HEK293 (cell line): Measurements from ENCODE around the gene SLFN5.
A peak's percentile ranks its signal among the peaks of the same experiment; 100 is the strongest.

Experiments
- BCL11B ChIP-seq: fragments of 450-650 bp; formaldehyde crosslinking; IDR thresholded peaks from 2 replicates; pipeline ENCODE4 v1.5.1; 2016; ENCODE audit warnings: low read depth, missing biosample characterization, missing genetic modification characterization
- GLI2 ChIP-seq: fragments of 450-650 bp; formaldehyde crosslinking; IDR thresholded peaks from 2 replicates; pipeline ENCODE4; 2017; ENCODE audit warnings: missing biosample characterization, missing genetic modification characterization, low read depth, borderline replicate concordance
- GLI4 ChIP-seq: fragments of 450-650 bp; formaldehyde crosslinking; IDR thresholded peaks from 2 replicates; pipeline ENCODE4 v1.5.1; 2016; ENCODE audit warnings: missing biosample characterization, missing genetic modification characterization
- KLF9 ChIP-seq: fragments of 450-650 bp; formaldehyde crosslinking; IDR thresholded peaks from 2 replicates; pipeline ENCODE4 v1.5.1; 2016; ENCODE audit warnings: missing biosample characterization, missing genetic modification characterization, low read depth
- OVOL3 ChIP-seq: fragments of 450-650 bp; formaldehyde crosslinking; IDR thresholded peaks from 2 replicates; pipeline ENCODE4 v1.5.1; 2016; ENCODE audit warnings: missing biosample characterization, missing genetic modification characterization
- SALL2 ChIP-seq: fragments of 450-650 bp; formaldehyde crosslinking; IDR thresholded peaks from 2 replicates; pipeline ENCODE4 v1.5.0; 2017; ENCODE audit warnings: missing biosample characterization, mild to moderate bottlenecking, missing genetic modification characterization, borderline replicate concordance
- YY1 ChIP-seq: fragments of 450-650 bp; formaldehyde crosslinking; IDR thresholded peaks from 2 replicates; pipeline ENCODE4 v1.5.1; 2018; ENCODE audit warnings: missing biosample characterization, missing genetic modification characterization
- ZBTB1 ChIP-seq: fragments of 450-650 bp; formaldehyde crosslinking; IDR thresholded peaks from 2 replicates; pipeline ENCODE4 v1.5.1; 2016; ENCODE audit warnings: missing biosample characterization, missing genetic modification characterization
- ZBTB44 ChIP-seq: fragments of 450-650 bp; IDR thresholded peaks from 2 replicates; pipeline ENCODE4 v1.5.1; 2018; ENCODE audit warnings: missing biosample characterization, mild to moderate bottlenecking, missing genetic modification characterization
- ZBTB48 ChIP-seq: fragments of 450-650 bp; formaldehyde crosslinking; IDR thresholded peaks from 2 replicates; pipeline ENCODE4 v1.5.1; 2016; ENCODE audit warnings: missing biosample characterization, missing genetic modification characterization
- ZBTB8A ChIP-seq: fragments of 450-650 bp; formaldehyde crosslinking; IDR thresholded peaks from 2 replicates; pipeline ENCODE4 v1.5.1; 2016; ENCODE audit warnings: missing biosample characterization, missing genetic modification characterization
- ZFP41 ChIP-seq: fragments of 450-650 bp; formaldehyde crosslinking; IDR thresholded peaks from 2 replicates; pipeline ENCODE4 v1.5.1; 2016; ENCODE audit warnings: missing biosample characterization, missing genetic modification characterization, borderline replicate concordance
- ZNF10 ChIP-seq: fragments of 450-650 bp; formaldehyde crosslinking; IDR thresholded peaks from 2 replicates; pipeline ENCODE4 v1.5.1; 2017; ENCODE audit warnings: missing biosample characterization, missing genetic modification characterization
- ZNF174 ChIP-seq: fragments of 450-650 bp; formaldehyde crosslinking; IDR thresholded peaks from 2 replicates; pipeline ENCODE4 v1.5.0; 2017; ENCODE audit warnings: missing biosample characterization, mild to moderate bottlenecking, missing genetic modification characterization
- ZNF37A ChIP-seq: fragments of 450-650 bp; IDR thresholded peaks from 2 replicates; pipeline ENCODE4 v1.5.1; 2018; ENCODE audit warnings: missing biosample characterization, missing genetic modification characterization
- ZNF391 ChIP-seq: fragments of 450-650 bp; formaldehyde crosslinking; IDR thresholded peaks from 2 replicates; pipeline ENCODE4 v1.5.1; 2016; ENCODE audit warnings: low read depth, missing biosample characterization, missing genetic modification characterization, borderline replicate concordance
- ZNF394 ChIP-seq: fragments of 450-650 bp; formaldehyde crosslinking; IDR thresholded peaks from 2 replicates; pipeline ENCODE4 v1.5.1; 2016; ENCODE audit warnings: missing biosample characterization, missing genetic modification characterization, mild to moderate bottlenecking, moderate library complexity, borderline replicate concordance
- ZNF549 ChIP-seq: fragments of 450-650 bp; IDR thresholded peaks from 2 replicates; pipeline ENCODE4 v1.5.1; 2018; ENCODE audit warnings: missing biosample characterization, missing genetic modification characterization, mild to moderate bottlenecking, inconsistent platforms, moderate library complexity
- ZNF560 ChIP-seq: fragments of 450-650 bp; formaldehyde crosslinking; IDR thresholded peaks from 2 replicates; pipeline ENCODE4 v1.5.1; 2017; ENCODE audit warnings: missing biosample characterization, missing genetic modification characterization, borderline replicate concordance
- ZNF654 ChIP-seq: fragments of 450-650 bp; formaldehyde crosslinking; IDR thresholded peaks from 2 replicates; pipeline ENCODE4 v1.5.1; 2016; ENCODE audit warnings: low read depth, missing biosample characterization, missing genetic modification characterization
- ZNF76 ChIP-seq: fragments of 450-650 bp; formaldehyde crosslinking; IDR thresholded peaks from 2 replicates; pipeline ENCODE4; 2016; ENCODE audit warnings: low read depth, missing biosample characterization, missing genetic modification characterization, borderline replicate concordance
- ZNF792 ChIP-seq: fragments of 450-650 bp; formaldehyde crosslinking; IDR thresholded peaks from 2 replicates; pipeline ENCODE4 v1.5.1; 2016; ENCODE audit warnings: missing biosample characterization, missing genetic modification characterization
- ZSCAN30 ChIP-seq: fragments of 450-650 bp; IDR thresholded peaks from 2 replicates; pipeline ENCODE4 v1.5.1; 2018; ENCODE audit warnings: missing biosample characterization, mild to moderate bottlenecking, missing genetic modification characterization, moderate library complexity
- TF ChIP-seq, protein P1 (sequence below): fragments of 450-650 bp; formaldehyde crosslinking; IDR thresholded peaks from 2 replicates; pipeline ENCODE4 v1.5.1; 2016; ENCODE audit warnings: missing biosample characterization, missing genetic modification characterization
- TF ChIP-seq, protein P2 (sequence below): fragments of 450-650 bp; formaldehyde crosslinking; IDR thresholded peaks from 2 replicates; pipeline ENCODE4 v1.5.1; 2016; ENCODE audit warnings: missing biosample characterization, missing genetic modification characterization
- TF ChIP-seq, protein P3 (sequence below): fragments of 450-650 bp; formaldehyde crosslinking; IDR thresholded peaks from 2 replicates; pipeline ENCODE4 v1.5.1; 2016; ENCODE audit warnings: missing biosample characterization, missing genetic modification characterization
- TF ChIP-seq, protein P4 (sequence below): fragments of 450-650 bp; formaldehyde crosslinking; IDR thresholded peaks from 2 replicates; pipeline ENCODE4 v1.5.1; 2016; ENCODE audit warnings: missing biosample characterization, missing genetic modification characterization, low read depth

SLFN5 gene

DNA sequence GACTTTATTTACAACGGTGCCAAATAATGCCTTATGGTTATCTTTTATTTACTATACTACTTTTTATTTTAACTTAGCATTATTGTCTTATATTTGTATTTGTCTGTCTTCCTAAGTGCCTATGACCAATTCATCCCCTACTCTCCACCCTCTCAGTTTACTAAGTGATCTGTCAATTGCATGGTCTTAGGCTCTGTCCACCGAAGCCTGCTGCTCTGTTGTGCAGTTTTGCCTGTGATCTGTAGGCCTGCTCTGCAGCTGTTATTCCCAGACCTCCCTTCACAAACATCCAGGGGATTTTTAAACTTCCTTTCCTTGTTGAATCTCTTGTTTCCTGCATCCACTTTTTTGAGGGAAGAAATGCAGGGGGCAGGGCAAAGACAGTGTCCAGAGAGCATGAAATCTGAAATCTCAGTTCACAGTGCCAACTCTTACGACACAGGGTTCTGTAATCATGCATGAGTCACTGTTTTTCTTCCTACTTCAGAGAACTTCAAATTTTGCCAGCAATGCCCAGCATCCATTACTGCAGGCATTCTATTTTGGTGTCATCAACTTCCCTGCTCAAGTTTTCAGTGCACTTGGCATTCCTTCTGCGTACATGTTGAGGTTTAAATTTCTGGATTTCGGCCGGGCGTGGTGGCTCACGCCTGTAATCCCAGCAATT, 11.4 kb downstream of the SLFN5 start (continued):
- TF ChIP-seq ZBTB44 (no peak), ZNF391 (tag by site-specific recombination) (no peak), ZNF174 (tag by site-specific recombination) (no peak), ZFP41 (no peak), ZNF76 (tag by site-specific recombination) (no peak), GLI2 (no peak), GLI4 (tag by site-specific recombination) (no peak), BCL11B (tag by site-specific recombination) (no peak), ZNF394 (no peak), ZBTB8A (tag by site-specific recombination) (no peak), ZNF560 (tag by site-specific recombination) (no peak), YY1 (tag by site-specific recombination) (no peak), OVOL3 (no peak), KLF9 (no peak), ZNF654 (tag by site-specific recombination) (no peak), ZNF792 (no peak), ZBTB1 (tag by site-specific recombination) (no peak), ZSCAN30 (tag by site-specific recombination) (no peak), ZNF549 (tag by site-specific recombination) (no peak), ZNF37A (tag by site-specific recombination) (no peak), SALL2 (tag by site-specific recombination) (no peak), ZBTB48 (tag by site-specific recombination) (no peak), ZNF10 (tag by site-specific recombination) (no peak)
- TF ChIP-seq, protein P1, sequence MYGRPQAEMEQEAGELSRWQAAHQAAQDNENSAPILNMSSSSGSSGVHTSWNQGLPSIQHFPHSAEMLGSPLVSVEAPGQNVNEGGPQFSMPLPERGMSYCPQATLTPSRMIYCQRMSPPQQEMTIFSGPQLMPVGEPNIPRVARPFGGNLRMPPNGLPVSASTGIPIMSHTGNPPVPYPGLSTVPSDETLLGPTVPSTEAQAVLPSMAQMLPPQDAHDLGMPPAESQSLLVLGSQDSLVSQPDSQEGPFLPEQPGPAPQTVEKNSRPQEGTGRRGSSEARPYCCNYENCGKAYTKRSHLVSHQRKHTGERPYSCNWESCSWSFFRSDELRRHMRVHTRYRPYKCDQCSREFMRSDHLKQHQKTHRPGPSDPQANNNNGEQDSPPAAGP (tag by site-specific recombination), result no peak
- TF ChIP-seq, protein P2, sequence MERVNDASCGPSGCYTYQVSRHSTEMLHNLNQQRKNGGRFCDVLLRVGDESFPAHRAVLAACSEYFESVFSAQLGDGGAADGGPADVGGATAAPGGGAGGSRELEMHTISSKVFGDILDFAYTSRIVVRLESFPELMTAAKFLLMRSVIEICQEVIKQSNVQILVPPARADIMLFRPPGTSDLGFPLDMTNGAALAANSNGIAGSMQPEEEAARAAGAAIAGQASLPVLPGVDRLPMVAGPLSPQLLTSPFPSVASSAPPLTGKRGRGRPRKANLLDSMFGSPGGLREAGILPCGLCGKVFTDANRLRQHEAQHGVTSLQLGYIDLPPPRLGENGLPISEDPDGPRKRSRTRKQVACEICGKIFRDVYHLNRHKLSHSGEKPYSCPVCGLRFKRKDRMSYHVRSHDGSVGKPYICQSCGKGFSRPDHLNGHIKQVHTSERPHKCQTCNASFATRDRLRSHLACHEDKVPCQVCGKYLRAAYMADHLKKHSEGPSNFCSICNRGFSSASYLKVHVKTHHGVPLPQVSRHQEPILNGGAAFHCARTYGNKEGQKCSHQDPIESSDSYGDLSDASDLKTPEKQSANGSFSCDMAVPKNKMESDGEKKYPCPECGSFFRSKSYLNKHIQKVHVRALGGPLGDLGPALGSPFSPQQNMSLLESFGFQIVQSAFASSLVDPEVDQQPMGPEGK (tag by site-specific recombination), result no peak; the same call in 1 of the 2 replicates
- TF ChIP-seq, protein P3, sequence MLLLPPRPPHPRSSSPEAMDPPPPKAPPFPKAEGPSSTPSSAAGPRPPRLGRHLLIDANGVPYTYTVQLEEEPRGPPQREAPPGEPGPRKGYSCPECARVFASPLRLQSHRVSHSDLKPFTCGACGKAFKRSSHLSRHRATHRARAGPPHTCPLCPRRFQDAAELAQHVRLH (tag by site-specific recombination), result no peak
- TF ChIP-seq, protein P4, sequence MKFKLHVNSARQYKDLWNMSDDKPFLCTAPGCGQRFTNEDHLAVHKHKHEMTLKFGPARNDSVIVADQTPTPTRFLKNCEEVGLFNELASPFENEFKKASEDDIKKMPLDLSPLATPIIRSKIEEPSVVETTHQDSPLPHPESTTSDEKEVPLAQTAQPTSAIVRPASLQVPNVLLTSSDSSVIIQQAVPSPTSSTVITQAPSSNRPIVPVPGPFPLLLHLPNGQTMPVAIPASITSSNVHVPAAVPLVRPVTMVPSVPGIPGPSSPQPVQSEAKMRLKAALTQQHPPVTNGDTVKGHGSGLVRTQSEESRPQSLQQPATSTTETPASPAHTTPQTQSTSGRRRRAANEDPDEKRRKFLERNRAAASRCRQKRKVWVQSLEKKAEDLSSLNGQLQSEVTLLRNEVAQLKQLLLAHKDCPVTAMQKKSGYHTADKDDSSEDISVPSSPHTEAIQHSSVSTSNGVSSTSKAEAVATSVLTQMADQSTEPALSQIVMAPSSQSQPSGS (tag by site-specific recombination), result peak; percentile 46; the same call in 1 of the 2 replicates
